PC-9 (cell line): Measurements from ENCODE around the gene PTPRR. TPM values are rescaled to one million over a fixed set of nuclear protein-coding genes. Genes with fewer than 3 reads are reported as not detected.

Experiments
- BruUV-seq: library from RNA; stranded (reverse); fragments of 400-500 nt; replicated peaks from 2 replicates; lab custom pipeline; 2021; lab: Mats Ljungman, UMichigan
- CTCF ChIA-PET: fragments of 300-600 bp; sonication (Branson Sonifier 250); formaldehyde crosslinking; loops from one replicate; lab custom pipeline; 2022; ENCODE audit warnings: antibody characterized with exemption; lab: Charles Lee
- POLR2A ChIA-PET: fragments of 300-600 bp; sonication (Branson Sonifier 250); formaldehyde crosslinking; loops from one replicate; lab custom pipeline; 2022; ENCODE audit warnings: antibody characterized with exemption; ENCODE audit not compliant: unreplicated experiment; lab: Charles Lee
- DNase-seq, 2 experiments: peaks; one replicate each; pipeline versions ENCODE4 v3.0.0 to v3.0.0-alpha.2; 2015 to 2022; ENCODE audit warnings: mixed read lengths in 1 of 2
- H2AFZ ChIP-seq: fragments of 200-600 bp; sonication (generic); 2 replicates; pipeline ENCODE4 v1.8.1; 2017; ENCODE audit warnings: antibody characterized with exemption
- H3F3A ChIP-seq: fragments of 200-600 bp; sonication (generic); 2 replicates; pipeline ENCODE4 v1.8.1; 2017; ENCODE audit warnings: antibody characterized with exemption, mild to moderate bottlenecking, low read depth; ENCODE audit not compliant: insufficient read depth
- H3K27ac ChIP-seq: fragments of 200-600 bp; sonication (generic); 2 replicates; pipeline ENCODE4 v1.6.1; 2016; ENCODE audit warnings: mixed run types
- H3K27me3 ChIP-seq: fragments of 200-600 bp; sonication (generic); 2 replicates; pipeline ENCODE4 v1.6.1; 2016; ENCODE audit warnings: low read depth, mixed run types; ENCODE audit not compliant: insufficient read depth
- H3K36me3 ChIP-seq: fragments of 200-600 bp; sonication (generic); 2 replicates; pipeline ENCODE4 v1.6.1; 2016; ENCODE audit warnings: low read depth, mixed run types
- H3K4me1 ChIP-seq: fragments of 200-600 bp; sonication (generic); replicated peaks from 2 replicates; pipeline ENCODE4 v1.6.1; 2016; ENCODE audit warnings: mixed run types; ENCODE audit not compliant: insufficient read depth
- H3K4me2 ChIP-seq: fragments of 200-600 bp; sonication (generic); 2 replicates; pipeline ENCODE4 v1.6.1; 2017; ENCODE audit warnings: mixed run types
- H3K4me3 ChIP-seq: fragments of 200-600 bp; sonication (generic); 2 replicates; pipeline ENCODE4 v1.6.1; 2016; ENCODE audit warnings: mixed run types
- H3K79me2 ChIP-seq: fragments of 200-600 bp; sonication (generic); 2 replicates; pipeline ENCODE4 v1.6.1; 2017; ENCODE audit warnings: low read depth, mixed run types
- H3K9me2 ChIP-seq: fragments of 200-600 bp; sonication (generic); 2 replicates; pipeline ENCODE4 v1.8.1; 2017; ENCODE audit warnings: mild to moderate bottlenecking; ENCODE audit not compliant: insufficient read depth
- H3K9me3 ChIP-seq: fragments of 200-600 bp; sonication (generic); 2 replicates; pipeline ENCODE4 v1.8.1; 2016; ENCODE audit warnings: low read depth; ENCODE audit not compliant: insufficient read depth
- H4K20me1 ChIP-seq: fragments of 200-600 bp; sonication (generic); 2 replicates; pipeline ENCODE4 v1.8.1; 2017; ENCODE audit not compliant: insufficient read depth
- EZH2 ChIP-seq: fragments of 200-600 bp; sonication (generic); IDR thresholded peaks from 2 replicates; pipeline ENCODE4 v1.8.0; 2017; ENCODE audit warnings: antibody characterized with exemption, low read depth
- intact Hi-C: fragments of 100-400 bp; cut with micrococcal nuclease; formaldehyde crosslinking; loops from one replicate; pipeline ENCODE4 v1.10.0; 2022; ENCODE audit not compliant: unreplicated experiment
- total RNA-seq: library from RNA; stranded (reverse); gene quantifications from 2 replicates; pipeline ENCODE4 v1.2.3, GENCODE V29; 2021
- TF ChIP-seq, protein P1 (sequence below): fragments of 200-600 bp; sonication (generic); conservative IDR thresholded peaks from 2 replicates; pipeline ENCODE4 v1.6.1; 2017; ENCODE audit warnings: mixed run types, antibody characterized with exemption, mild to moderate bottlenecking, moderate library complexity

PTPRR gene
- total RNA-seq, 1 experiment from 2014 or later: 12.2 TPM

- Histone ChIP-seq H3K36me3 (no peaks in the 10 kb centered on the region), H3K9me2 (no peaks in the 10 kb centered on the region), H3F3A (no peaks in the 10 kb centered on the region), H3K79me2 (no peaks in the 10 kb centered on the region), H3K9me3 (no peaks in the 10 kb centered on the region), H3K4me1 (no peaks in the 10 kb centered on the region), H4K20me1 (no peaks in the 10 kb centered on the region), H3K4me3 (no peak overlapping the region), H3K4me2 (no peak overlapping the region), H2AFZ (no peak overlapping the region), H3K27ac (no peak overlapping the region), H3K27me3 (no peaks in the 10 kb centered on the region)
- DNase-seq: no peak
- no TSS peak for BruUV-seq
- TF ChIP-seq, protein P1, sequence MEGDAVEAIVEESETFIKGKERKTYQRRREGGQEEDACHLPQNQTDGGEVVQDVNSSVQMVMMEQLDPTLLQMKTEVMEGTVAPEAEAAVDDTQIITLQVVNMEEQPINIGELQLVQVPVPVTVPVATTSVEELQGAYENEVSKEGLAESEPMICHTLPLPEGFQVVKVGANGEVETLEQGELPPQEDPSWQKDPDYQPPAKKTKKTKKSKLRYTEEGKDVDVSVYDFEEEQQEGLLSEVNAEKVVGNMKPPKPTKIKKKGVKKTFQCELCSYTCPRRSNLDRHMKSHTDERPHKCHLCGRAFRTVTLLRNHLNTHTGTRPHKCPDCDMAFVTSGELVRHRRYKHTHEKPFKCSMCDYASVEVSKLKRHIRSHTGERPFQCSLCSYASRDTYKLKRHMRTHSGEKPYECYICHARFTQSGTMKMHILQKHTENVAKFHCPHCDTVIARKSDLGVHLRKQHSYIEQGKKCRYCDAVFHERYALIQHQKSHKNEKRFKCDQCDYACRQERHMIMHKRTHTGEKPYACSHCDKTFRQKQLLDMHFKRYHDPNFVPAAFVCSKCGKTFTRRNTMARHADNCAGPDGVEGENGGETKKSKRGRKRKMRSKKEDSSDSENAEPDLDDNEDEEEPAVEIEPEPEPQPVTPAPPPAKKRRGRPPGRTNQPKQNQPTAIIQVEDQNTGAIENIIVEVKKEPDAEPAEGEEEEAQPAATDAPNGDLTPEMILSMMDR: no peak
- TF ChIP-seq EZH2: no peak
- intact Hi-C loops: no loop called here
- ChIA-PET POLR2A (no interaction called here), CTCF (no interaction called here)
Measured at GRCh38 chr12:70626180-70626579, 294.4 kb downstream of the PTPRR start.

- ChIA-PET CTCF (interaction anchor here (0.5 kb wide), 1 partner anchor 23 kb away, joined by 4 read pairs; no protein-coding TSS in a partner anchor), POLR2A (no interaction called here)
- no peak overlapping the region for H3K4me3 ChIP-seq
- no peaks in the 10 kb centered on the region for H3K79me2 ChIP-seq
- intact Hi-C loops: no loop called here
- H4K20me1 ChIP-seq: no peaks in the 10 kb centered on the region
- H3K27ac ChIP-seq: no peak overlapping the region
- no peaks in the 10 kb centered on the region for H3F3A ChIP-seq
- no TSS peak for BruUV-seq
- no peak overlapping the region for H3K4me2 ChIP-seq
- H3K9me3 ChIP-seq: no peaks in the 10 kb centered on the region
- H3K4me1 ChIP-seq: no peaks in the 10 kb centered on the region
- no peaks in the 10 kb centered on the region for H3K36me3 ChIP-seq
- TF ChIP-seq, protein P1: no peak
- TF ChIP-seq EZH2: no peak
- no peak for DNase-seq
- H2AFZ ChIP-seq: no peak overlapping the region
- H3K9me2 ChIP-seq: no peaks in the 10 kb centered on the region; the same call in 1 of the 2 replicates
- no peaks in the 10 kb centered on the region for H3K27me3 ChIP-seq
Measured at GRCh38 chr12:70619471-70620152, 300.9 kb downstream of the PTPRR start.

GRCh38 chr12:70618371-70618770 is 302.2 kb downstream of the PTPRR start:
- TF ChIP-seq, protein P1: no peak
- no peak for TF ChIP-seq EZH2
- Histone ChIP-seq H4K20me1 (no peaks in the 10 kb centered on the region), H3K4me2 (no peak overlapping the region), H3F3A (no peaks in the 10 kb centered on the region), H3K79me2 (no peaks in the 10 kb centered on the region), H3K9me2 (no peaks in the 10 kb centered on the region; the same call in 1 of the 2 replicates), H3K27me3 (no peaks in the 10 kb centered on the region), H3K27ac (no peak overlapping the region), H3K4me3 (no peak overlapping the region), H3K9me3 (no peaks in the 10 kb centered on the region), H2AFZ (no peak overlapping the region), H3K4me1 (no peaks in the 10 kb centered on the region), H3K36me3 (no peaks in the 10 kb centered on the region)
- BruUV-seq: no TSS peak
- no peak for DNase-seq
- intact Hi-C loops: no loop called here
- POLR2A ChIA-PET: no interaction called here
- CTCF ChIA-PET: no interaction called here
